ENCODE results near the gene HOXC12.

The HOXC12 gene

DNA sequence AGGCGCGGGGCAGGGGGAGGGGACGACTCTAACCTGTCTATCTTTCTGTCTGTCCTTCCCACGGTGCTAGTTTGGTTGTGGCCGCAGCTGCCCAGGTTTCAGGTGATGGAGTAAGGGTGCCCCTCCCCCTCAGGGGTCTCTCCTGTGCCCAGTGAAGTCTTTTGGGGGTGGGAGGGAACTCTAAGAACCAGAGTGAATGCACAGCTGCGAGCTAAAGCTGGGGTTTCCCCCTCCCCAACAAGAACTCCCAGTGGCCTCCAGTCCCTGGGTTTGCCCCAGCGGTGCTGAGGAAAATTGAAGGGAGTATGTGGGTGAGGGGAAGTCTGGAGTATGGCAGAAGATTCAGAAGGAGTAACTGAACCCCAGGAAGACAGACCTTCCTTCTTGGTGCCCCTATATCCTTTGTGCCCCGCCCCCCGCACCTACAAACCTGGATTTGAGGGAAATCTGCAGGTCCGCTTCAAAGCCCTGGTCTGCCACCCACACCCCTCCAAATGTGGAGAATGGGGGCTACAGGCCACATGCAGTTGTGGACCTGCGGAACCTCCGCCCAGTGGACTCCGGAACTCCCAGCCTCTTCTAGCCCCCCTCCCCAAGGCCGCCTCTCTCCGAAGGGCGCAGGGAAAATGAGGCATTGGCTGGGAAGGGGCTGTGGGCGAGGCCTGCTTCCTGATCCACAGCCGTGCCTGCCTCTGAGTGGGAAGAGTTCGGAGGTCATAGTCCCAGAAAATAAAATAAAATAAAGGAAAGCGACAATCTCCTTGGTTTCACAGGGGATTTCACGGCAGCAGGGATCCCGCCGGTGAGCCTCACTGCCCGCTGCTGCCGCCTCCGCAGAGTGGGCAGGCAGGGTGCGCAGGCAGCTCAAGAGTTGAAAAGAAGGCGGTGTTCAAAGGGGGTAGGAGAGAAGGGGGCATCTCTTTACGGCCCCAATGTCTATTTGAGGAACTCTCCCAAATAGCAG is 41.8 kb downstream of the HOXC12 start:
- DNase-seq (ENCODE audit: low read depth), result no peak

DNA sequence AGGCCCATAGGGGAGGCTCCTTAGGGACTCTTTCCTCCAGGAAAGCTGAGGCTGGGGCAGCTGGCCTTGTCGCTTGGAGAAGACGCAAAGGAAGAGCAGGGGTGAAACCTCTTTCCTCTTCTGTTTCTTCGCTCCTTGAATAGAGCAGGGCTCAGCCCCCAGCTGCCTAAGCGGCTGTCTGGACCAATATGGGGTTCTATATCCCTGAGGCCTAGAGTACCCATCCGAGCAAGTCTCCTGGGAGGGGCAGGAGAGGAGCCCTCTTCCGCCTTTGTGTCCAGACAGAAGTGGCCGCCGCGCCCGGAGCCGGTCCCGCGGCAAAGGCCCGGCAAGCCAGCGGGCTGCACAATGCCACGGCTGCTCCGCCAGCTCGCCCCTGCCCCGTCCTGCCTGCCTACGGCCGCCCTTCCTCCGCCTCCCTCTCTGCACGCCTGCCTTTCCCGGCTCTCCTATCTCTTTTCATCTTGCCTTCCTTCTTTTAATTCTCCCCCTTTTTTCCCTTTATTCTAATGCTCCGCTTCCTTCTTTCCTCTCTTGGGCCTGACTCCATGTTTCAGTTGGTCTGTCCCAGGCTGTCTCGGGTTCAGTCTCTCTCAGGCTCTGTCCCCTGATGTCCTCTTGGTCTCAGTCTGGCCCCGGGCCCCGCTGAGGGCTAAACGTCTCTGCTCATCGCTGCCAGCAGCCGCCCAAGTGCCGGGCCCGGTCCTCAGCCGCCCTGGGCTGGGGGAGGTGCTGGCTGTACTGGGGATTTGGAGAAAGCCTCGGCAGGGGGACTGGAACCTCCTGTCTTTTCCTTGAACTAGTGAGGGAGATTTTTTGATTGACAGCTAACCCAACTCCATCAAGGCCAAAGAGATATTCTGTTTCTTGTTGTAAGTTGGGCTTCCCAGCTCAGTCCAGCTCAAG is 42.8 kb downstream of the HOXC12 start:
- no peak for DNase-seq (ENCODE audit: low read depth)

DNA sequence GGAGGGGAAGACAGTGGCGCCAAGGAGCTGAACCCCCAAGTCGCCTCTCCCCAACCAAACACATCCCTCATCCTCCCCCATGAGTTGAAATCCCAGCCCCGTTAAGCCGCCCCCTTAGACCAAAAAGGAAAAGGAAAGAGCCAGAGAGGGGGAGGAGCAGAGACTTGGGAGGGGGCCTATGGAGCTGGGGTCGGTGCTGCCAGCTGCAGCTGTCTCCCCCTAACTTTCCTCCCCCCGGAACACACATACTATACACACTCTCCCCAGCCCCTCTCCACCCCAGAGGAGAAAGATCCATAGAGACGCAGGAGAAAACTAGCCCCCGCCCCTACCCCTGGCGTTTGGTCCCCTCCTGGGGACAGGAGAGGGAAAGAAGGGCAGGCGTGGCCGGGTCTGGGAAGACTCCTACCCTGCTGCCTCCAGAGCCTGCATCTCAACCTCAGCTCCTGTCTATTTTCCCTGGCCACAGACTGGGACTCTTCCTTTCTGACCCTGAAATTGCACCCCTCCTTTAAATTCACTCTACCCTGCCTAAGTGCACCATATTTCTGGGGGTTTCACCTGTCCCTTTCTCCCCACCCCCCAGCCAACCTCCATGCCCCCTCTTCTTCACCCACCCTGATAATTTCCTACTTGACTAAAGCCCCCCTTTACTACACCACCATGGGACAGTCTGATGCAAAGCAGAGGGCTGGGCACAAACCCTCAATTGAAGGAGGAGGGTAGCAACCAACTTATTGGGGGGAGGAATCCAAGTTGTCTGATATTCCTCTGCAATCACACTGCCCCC is 43.6 kb downstream of the HOXC12 start:
- no peak for DNase-seq (ENCODE audit: low read depth)

DNA sequence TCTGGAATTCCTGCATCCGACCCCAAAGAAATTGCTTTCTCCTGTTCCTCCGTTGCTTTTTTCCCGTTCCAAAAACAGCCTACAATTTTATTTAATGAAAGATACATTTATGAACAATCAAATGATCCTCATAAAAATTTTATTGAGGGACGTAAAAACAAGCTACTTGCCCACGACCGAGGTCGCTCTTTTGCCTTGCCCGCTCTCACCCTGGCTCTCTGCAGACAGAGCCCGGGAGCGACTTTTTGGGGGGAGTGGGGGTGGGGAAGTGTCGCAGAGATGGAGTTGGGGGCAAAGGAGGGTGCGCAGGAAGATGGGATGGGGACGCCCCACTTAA is 44.2 kb downstream of the HOXC12 start:
- no peak for DNase-seq (ENCODE audit: low read depth)

DNA sequence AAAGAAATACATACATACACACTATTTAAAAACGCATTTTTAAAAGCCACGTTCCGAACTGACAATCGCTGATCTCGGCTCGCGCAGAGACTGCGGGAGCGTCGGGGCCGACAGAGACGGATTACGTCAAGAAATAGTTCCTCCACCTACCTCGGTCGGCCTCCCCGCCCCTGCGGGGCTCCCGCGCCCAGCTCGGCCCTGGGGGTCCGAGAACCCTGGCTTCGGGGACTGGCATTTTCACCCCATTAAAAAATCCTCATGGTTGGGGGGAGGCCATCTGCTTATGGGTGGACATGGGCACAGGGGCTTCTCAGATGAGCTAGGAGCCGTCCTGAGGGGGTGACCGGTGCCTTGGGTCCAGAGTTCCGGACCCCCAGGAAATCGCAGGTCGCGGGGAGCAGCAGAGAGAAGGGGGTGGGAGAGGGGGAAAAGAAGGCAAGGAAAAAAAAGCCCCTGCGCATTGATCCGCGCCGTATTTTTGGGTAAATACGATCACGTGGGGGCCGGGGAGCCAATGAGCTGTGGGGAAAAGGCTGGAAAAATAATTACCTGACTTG is 44.9 kb downstream of the HOXC12 start:
- no peak for DNase-seq (ENCODE audit: low read depth)

DNA sequence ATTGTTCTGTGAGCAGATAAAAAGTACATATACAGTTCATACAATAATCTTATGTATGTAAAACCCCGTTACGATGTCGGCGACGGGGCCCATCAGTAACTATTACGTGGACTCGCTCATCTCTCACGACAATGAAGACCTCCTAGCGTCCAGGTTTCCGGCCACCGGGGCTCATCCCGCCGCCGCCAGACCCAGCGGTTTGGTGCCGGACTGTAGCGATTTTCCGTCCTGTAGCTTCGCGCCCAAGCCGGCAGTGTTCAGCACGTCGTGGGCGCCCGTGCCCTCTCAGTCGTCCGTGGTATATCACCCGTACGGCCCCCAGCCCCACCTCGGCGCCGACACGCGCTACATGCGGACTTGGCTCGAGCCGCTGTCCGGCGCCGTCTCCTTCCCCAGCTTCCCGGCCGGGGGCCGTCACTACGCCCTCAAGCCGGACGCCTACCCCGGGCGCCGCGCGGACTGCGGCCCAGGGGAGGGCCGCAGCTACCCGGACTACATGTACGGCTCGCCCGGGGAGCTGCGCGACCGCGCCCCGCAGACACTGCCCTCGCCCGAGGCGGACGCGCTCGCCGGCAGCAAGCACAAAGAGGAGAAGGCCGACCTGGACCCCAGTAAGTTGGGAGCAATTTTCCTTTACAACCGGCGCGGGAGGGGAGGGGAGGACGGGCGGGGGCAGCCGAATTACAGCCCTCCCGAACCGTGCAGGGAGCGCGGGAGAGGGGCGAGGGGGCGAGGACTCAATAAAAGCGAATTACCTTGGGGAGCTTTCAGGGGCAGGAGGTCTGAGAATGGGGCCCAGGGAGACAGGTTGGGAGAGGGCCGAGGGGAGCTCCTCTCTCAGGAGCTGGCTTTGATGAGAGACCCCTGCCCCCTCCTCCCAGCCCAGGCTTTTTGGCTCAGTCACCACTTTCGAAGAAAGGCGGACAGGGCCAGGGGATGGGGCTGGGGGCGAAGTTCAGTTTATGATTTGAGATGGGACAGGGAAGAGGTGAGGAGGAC is 45.7 kb downstream of the HOXC12 start, which contains the start of gene HOXC9:
Gene HOXC9, plus strand, starts transcription at position 46 of the 999 bp plus-strand sequence. Its CDS starts 28 bp downstream, at position 74.
- DNase-seq (ENCODE audit: low read depth), result no peak

DNA sequence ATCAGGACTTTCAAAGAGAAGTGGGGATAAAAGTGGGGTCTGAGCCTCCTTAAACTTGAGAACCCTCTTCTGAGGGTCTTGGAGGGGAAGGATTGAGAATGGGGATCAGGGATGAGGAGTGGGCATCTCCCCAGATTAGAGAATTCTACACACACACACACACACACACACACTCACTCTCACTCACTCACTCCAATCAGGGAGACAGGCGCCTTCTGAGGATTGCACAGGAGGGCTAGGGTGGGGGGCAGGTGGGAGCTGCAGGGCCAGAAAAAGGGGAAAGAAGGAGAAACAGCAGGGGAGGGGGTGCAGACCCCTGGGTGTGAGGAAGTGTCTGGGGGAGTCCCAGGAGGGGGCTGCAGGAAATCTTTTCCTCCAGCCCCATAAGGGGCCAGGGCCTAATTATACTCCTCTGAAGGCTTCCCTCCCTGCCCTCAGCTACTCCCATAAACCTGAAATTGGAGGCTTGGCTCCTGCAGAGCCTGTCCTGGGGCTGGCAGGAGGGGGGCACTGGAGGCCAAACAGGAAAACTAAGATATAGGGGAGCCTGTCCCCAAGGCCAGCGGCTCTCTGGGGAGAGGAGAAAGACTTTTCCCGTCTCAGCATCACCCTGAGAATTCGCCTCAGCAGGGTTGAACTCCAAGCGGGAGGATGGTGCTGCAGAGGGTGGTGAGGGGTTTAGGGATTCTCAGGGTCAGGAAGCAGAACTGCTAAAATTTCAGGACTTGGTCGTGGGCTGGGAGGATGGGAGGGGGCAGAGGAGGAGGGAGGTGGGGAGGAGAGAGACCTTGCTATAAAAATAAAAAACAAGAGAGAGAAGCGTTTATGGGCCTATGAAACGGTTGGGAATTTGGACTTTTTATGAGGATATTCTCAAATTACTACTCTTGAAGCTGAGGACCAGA is 46.8 kb downstream of the HOXC12 start:
- DNase-seq (ENCODE audit: low read depth), result no peak

DNA sequence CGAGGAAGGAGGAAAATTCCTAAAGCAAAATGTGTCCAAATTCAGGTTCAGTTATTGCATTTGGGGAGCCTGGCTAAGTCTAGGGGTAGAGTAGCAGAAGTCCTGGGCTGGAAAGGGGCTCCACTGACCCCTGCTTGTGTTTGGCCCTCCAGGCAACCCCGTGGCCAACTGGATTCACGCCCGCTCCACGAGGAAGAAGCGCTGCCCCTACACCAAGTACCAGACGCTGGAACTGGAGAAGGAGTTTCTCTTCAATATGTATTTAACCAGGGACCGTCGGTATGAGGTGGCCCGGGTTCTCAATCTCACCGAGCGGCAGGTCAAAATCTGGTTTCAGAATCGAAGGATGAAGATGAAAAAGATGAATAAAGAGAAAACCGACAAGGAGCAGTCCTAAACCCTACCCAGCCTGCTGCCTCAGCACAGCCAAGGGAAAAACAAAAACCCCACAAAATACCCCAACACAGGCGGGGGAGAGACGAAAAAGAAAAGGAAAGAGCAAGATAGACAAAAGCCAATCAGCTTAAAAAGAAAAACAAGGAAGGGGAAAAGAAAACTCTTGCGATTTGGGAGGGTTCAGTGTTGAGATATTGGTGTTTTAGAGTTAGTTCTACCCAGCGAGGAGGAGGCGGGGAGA is 47.7 kb downstream of the HOXC12 start:
- no peak for DNase-seq (ENCODE audit: low read depth)

DNA sequence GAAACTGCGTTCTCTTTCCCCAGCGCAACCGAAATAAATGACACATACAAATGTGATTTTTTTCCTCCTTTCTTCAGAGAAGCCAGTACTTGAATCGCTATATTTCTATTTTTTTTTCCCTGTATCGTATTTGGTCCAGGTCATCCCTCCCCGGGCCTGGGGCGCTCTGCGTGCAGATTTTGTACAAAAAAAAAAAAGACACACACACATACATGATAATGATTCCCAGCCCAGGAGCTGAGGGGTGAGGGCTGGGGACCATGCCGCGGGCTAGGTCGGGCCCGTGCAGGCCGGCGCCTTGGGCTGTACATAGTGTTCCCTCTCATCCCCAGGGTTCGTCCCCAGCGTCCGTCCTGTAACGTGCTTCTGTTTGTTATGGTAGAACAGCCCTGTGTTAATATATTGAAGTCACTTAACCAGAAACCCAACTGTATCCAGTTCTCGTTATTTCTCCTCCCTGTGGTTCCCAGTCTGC is 48.2 kb downstream of the HOXC12 start:
- no peak for DNase-seq (ENCODE audit: low read depth)

DNA sequence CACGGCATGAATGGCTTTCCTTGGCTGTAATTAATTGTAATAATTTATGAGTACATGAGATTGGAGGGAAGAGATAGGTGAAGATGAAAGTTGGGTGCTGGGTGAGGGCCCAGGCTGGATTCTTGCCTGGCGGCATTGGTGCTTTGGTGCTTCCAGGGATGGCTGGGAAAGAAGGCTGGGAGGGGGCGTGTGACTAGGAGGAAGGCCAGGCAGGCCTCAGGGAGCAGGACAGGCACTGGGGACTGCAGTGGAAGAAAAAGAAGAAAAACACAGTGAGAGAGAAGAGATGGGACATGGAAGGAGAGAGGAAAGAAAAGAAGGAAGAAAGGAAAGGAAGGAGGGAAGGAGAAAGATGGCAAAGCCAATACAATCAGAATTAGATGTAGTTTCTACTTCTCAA is 48.9 kb downstream of the HOXC12 start:
- no peak for DNase-seq (ENCODE audit: low read depth)

DNA sequence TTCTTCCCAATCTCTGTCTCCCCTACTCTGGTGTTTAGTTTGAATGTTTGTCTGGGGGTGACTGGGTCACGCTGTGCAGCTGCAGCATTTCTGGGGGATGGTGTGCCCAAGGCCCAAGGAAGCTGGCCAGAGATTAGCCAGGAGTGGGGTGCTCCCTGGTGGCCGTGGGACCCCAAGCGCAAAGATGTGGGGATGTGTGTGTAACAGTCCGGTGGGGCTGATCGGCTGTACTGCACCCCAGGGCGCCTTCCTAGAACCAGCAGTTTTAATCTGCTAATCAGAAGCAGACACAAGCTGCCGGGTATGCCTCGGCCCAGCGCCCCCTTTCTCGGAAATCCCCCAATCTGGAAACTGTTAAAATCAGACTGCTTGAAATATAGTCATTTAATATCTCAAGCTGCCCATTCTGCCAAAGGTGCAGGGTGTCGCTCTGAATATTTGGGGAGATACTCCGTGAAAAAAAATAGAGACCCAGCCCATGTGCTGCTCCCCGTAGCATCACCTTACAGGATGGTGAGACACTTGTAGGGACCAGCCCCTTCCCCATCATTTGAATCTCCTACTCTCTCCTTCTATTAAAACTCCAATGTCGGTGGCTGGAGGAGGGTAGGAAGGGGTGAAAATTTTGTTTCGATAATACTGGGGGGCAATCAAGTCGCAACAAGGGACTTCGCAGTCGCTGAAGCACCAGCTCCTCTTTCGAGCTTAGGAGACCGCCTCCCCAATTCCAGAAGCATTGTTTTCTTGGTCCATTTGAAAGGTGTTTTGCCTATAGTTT is 49.5 kb downstream of the HOXC12 start:
- no peak for DNase-seq (ENCODE audit: low read depth)

DNA sequence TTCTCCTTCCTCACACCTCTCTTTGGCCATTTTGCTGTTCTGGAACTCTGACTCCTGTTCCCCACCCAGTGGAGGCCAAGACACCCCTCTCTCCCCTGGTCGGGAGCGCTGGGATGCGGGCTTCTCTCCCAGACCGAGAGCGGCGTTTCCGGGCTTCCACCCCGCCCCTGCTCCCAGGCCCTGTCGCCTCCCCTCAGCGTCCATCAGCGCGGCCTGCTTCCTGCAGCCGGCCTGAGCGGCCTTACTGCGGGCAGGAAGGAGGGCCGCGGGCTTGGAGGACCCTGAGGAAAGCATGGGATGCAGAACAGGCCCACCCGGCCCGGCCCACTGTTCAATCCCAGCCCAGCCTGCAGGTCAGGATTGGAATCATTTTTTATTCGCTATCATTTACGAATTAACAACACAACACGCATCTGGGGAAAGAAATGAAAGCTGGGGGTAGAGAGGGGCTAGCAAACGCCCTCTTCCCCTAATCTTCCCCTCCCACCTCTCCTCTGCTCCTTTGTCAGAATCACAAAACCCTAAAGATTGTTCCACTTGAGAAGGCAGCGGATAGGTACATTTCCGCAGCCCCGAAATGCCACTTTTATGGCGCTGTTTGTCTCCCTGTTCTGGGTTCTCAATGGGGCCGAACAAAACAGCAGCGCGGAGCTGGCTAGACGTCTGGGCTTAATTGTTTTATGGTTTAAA is 50.3 kb downstream of the HOXC12 start:
- no peak for DNase-seq (ENCODE audit: low read depth)

DNA sequence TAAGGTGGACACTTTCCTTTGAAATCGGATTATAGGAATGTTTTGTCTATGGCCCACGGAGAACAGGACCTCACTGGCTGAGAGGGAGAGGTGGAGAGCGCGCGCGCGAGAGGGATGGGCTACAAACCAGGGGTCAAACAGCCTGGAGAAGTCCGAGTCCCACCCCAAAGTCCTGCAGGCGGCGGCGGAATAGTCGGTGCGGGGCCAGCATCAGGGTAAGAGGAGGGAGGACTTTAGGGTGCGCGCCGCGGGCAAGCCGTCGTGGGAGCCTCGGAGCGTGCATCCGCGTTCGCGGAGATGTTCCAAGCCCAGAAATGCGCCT is 50.8 kb downstream of the HOXC12 start:
- DNase-seq (ENCODE audit: low read depth), result no peak

DNA sequence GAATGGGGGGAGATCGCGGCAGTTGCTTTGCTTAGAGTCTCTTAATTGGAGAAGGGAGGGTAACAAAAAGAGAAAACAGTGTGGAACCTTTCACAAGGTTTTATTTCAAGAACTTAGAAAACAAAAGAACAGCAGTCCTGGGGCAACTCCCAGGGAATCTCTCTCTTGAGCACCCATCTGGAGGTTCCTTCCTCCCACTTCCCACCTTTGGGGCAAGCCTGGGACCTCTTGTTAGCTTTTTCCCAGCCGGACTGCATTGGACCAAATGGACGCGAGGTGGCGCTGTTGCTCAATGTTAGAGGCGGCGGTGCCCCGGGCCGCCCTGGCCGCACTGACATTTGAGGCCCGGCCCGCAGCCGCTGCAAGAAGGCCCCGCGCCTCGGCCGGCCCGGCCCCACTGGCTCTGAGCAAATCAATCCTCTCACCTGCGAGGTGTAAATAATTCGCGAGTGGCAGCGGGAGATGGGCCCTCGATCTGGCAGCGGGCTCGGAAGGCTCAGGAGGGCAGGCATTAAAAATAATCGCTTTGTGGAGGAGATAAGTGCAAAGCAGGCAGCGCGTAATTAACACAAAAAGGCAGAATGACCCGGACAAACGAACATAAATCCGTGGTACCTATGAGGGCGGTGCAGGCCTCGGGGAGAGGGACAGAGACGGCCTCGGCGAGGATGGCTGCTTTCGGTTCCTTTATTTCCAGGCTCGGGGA is 51.3 kb downstream of the HOXC12 start:
- peak; percentile 79 for DNase-seq (ENCODE audit: low read depth)

DNA sequence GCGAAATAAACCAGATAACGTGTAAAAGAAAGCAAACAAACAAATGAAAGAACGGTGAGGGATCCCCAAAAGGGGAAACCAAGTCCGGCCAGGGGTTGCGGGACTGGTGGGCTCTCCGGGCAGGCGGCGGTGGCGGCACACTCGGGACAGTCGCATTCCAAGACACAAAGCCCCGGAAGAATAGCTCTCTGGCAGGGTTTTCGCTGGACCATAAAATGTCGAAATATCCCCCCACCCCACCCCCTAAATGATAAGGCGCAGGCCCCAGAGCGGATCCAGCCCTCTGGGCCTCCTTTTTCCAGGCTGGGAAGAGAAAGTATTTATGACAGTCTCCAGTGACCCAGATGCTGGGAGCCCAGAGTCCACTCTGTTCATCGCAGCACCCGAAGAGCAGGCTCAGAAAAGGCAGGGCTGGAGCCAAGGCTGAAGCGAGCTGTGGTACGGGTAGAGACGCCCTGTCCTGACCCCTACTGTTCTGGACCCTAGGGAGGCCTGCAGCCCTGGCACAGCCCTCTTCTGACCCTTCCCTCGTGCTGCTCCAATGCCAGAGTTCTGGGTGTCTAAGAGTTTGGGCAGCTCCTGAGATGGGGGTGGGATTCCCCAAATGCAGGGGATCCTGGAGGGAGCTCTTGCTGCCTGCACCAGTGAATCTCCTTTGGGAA is 52.0 kb downstream of the HOXC12 start:
- DNase-seq (ENCODE audit: low read depth), result no peak

DNA sequence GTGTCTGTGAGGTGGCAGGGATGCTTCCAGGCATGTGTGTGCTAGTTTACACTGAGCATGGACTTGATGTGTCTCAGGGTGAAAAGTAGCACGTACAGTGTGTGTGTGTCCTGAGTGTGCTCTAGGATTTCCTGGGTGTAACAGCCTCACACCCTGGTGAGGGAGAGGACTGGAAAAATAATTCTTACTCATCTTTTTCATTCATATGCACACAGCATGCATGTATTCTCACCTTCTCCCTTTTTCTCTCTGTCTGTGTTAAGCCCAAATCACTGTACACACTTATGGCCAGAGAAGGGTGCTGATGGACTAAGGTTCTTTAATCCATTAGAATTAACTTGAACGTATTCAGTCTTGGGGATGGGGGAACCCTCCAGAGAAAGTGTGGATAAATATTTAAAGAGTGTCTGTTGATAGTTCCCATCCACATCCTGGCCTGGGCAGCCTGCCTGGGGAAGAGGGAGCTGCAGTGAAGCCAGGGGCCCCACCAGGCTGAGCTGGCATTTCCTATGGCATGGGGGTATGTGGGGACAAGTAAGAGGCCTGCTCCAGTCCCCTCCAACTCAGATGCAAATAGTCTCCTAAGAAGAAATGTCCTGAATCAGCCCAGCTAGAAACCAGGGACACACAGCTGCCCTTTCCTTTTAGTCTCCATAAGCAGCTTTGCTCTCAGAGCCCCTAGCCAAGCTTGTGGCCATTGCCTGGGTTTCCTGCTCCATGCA is 53.0 kb downstream of the HOXC12 start:
- no peak for DNase-seq (ENCODE audit: low read depth)
